Chondrocyte (in vitro differentiated cells): ENCODE results near the gene AP1AR. TPM values are rescaled to one million over a fixed set of nuclear protein-coding genes. Genes with fewer than 3 reads are reported as not detected.
A peak's percentile ranks its signal among the peaks of the same experiment; 100 is the strongest.

Source experiments
- DNase-seq: peaks from one replicate; pipeline ENCODE4 v3.0.0; 2021; ENCODE audit warnings: mixed read lengths, low spot score
- H3K27ac Mint-ChIP-seq: one replicate; pipeline ENCODE4 v1.8.0; 2021; ENCODE audit warnings: mild to moderate bottlenecking, moderate library complexity, mixed read lengths; ENCODE audit not compliant: unreplicated experiment
- H3K27me3 Mint-ChIP-seq: 2 replicates; pipeline ENCODE4 v1.8.0; 2021; ENCODE audit warnings: low read depth, mixed read lengths
- H3K36me3 Mint-ChIP-seq: 2 replicates; pipeline ENCODE4 v1.8.0; 2021; ENCODE audit warnings: low read depth, mixed read lengths
- H3K4me1 Mint-ChIP-seq: 2 replicates; pipeline ENCODE4 v1.8.0; 2021; ENCODE audit warnings: low read depth, mild to moderate bottlenecking, mixed read lengths
- H3K4me3 Mint-ChIP-seq: one replicate; pipeline ENCODE4 v1.8.0; 2021; ENCODE audit warnings: mild to moderate bottlenecking, moderate library complexity, mixed read lengths; ENCODE audit not compliant: unreplicated experiment
- H3K9me3 Mint-ChIP-seq: 2 replicates; pipeline ENCODE4 v1.8.0; 2021; ENCODE audit warnings: low read depth, mixed read lengths
- CTCF ChIP-seq: fragments of 200-600 bp; sonication (generic); IDR thresholded peaks from 2 replicates; pipeline ENCODE4 v1.5.0; 2021; ENCODE audit warnings: antibody characterized with exemption, mild to moderate bottlenecking, moderate library complexity
- total RNA-seq: library from RNA; stranded (reverse); gene quantifications from 3 replicates; pipeline ENCODE4 v1.2.1, GENCODE V29; 2021

The AP1AR gene
- total RNA-seq, 1 donor from 2014 or later, result 15.0 TPM

GRCh38 chr4:112185740-112186670, 45.6 kb upstream of the AP1AR start:
- no peak overlapping the region for H3K4me3 Mint-ChIP-seq
- no peak for TF ChIP-seq CTCF
- no peak overlapping the region for H3K27ac Mint-ChIP-seq
- H3K4me1 Mint-ChIP-seq, result no peaks in the 10 kb centered on the region
- H3K36me3 Mint-ChIP-seq, result no peaks in the 10 kb centered on the region
- no peaks in the 10 kb centered on the region for H3K9me3 Mint-ChIP-seq
- no peak for DNase-seq
- no peaks in the 10 kb centered on the region for H3K27me3 Mint-ChIP-seq

- Mint-ChIP-seq H3K4me3 (no peak overlapping the region), H3K4me1 (no peaks in the 10 kb centered on the region), H3K36me3 (no peaks in the 10 kb centered on the region), H3K27ac (no peak overlapping the region), H3K27me3 (no peaks in the 10 kb centered on the region), H3K9me3 (no peaks in the 10 kb centered on the region)
- peak; percentile 53 for TF ChIP-seq CTCF
- DNase-seq, result no peak
These were observed 41.8 kb upstream of the AP1AR start for GRCh38 chr4:112189754-112190153.

- no peak for DNase-seq
- Mint-ChIP-seq H3K4me3 (no peak overlapping the region), H3K27me3 (no peaks in the 10 kb centered on the region), H3K27ac (no peak overlapping the region), H3K4me1 (no peaks in the 10 kb centered on the region), H3K36me3 (no peaks in the 10 kb centered on the region), H3K9me3 (no peaks in the 10 kb centered on the region)
- no peak for TF ChIP-seq CTCF
These were observed 40.9 kb upstream of the AP1AR start for GRCh38 chr4:112190684-112191083.

GRCh38 chr4:112196461-112196860, 35.1 kb upstream of the AP1AR start:
- Mint-ChIP-seq H3K27me3 (peaks cover 7% of the 10 kb centered on the region), H3K4me3 (no peak overlapping the region), H3K27ac (no peak overlapping the region), H3K36me3 (no peaks in the 10 kb centered on the region), H3K9me3 (no peaks in the 10 kb centered on the region), H3K4me1 (no peaks in the 10 kb centered on the region)
- TF ChIP-seq CTCF, result no peak
- no peak for DNase-seq

GRCh38 chr4:112199041-112199440, 32.5 kb upstream of the AP1AR start:
- no peak for TF ChIP-seq CTCF
- Mint-ChIP-seq H3K4me3 (no peak overlapping the region), H3K36me3 (no peaks in the 10 kb centered on the region), H3K27ac (no peak overlapping the region), H3K27me3 (peaks cover 12% of the 10 kb centered on the region), H3K4me1 (no peaks in the 10 kb centered on the region), H3K9me3 (no peaks in the 10 kb centered on the region)
- no peak for DNase-seq
